ENCODE measurements around the gene CPPED1.

The CPPED1 gene

GRCh38 chr16:12680531-12680930, 123.2 kb downstream of the CPPED1 start:
- TF ChIP-seq CTCF (IDR thresholded peaks at IDR 0.05; ENCODE audit: low read depth, low read length) = no peak
- DNase-seq (ENCODE audit: extremely low read depth, low read depth) = no peak

DNA sequence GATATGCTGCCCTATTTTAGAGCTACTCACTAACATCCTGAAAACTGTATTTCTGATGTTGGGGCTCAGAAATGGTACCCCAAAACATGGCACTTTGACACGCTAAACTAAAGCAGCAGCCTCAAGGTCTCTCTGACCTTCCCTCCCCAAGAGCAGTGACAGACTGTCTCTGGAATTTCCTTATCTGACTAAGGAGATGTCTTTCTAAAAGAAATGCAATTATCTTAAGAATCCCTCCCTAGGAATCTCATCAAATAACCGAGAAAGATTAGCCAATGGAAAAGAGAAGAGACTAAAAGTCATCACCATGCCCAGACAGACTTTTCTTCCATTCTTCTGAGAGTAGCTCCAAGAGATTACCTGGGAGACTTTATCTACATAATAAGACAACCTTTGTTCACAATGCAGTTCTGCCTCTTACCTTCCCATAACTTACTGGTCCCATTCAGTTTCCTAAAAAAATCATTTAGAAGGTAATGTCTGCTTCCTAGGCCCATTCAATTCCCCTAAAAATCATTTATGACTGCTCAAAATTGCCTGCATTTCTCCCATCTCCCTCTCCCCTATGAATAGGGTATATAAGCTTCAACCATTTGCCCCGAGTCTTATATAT, 123.9 kb downstream of the CPPED1 start:
- DNase-seq (ENCODE audit: extremely low read depth, low read depth) = no peak
- TF ChIP-seq CTCF (IDR thresholded peaks at IDR 0.05; ENCODE audit: low read depth, low read length) = no peak

- no peak for DNase-seq (ENCODE audit: extremely low read depth, low read depth)
- no peak for TF ChIP-seq CTCF (IDR thresholded peaks at IDR 0.05; ENCODE audit: low read depth, low read length)
Observed at GRCh38 chr16:12678983-12679382, 124.7 kb downstream of the CPPED1 start.

DNA sequence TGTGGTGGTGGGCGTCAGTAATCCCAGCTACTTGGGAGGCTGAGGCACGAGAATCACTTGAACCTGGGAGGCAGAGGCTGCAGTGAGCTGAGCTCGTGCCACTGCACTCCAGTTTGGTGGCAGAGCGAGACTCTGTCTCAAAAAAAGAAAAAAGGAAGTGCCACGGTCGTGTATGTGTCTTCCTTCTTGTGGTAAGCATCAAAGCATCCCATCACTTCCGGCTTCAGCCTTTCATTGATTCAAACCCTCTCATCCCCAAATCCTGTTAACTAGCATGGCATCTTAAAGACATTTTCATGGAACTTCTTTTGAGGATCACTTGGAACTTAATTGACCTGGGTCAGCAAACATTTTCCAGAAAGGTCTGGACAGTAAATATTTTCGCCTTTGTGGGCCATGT, 126.2 kb downstream of the CPPED1 start:
- TF ChIP-seq CTCF (IDR thresholded peaks at IDR 0.05; ENCODE audit: low read depth, low read length) = no peak
- DNase-seq (ENCODE audit: extremely low read depth, low read depth) = no peak

DNA sequence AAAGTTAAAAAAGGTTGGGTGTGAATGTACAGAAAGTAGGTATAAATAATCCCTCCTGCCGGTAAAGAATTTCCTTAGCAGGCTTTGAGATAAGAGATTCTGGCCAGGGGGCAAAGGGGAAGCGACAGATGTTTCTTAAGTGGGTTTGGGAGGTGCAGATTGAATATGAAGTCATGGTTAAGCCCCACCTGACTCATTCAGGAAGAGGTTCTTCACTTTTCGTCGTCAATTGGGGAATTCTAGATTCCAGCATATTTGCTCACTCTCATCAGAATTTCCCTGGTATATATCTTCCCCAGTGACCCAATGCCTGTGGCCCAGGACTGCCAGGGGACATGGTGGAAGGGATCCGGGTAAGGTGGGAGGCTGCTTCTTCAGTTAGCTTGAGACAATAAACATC, 127.8 kb downstream of the CPPED1 start:
- TF ChIP-seq CTCF (IDR thresholded peaks at IDR 0.05; ENCODE audit: low read depth, low read length) = no peak
- DNase-seq (ENCODE audit: extremely low read depth, low read depth) = no peak

GRCh38 chr16:12675046-12675445, 128.6 kb downstream of the CPPED1 start:
- no peak for TF ChIP-seq CTCF (IDR thresholded peaks at IDR 0.05; ENCODE audit: low read depth, low read length)
- no peak for DNase-seq (ENCODE audit: extremely low read depth, low read depth)

- TF ChIP-seq CTCF (IDR thresholded peaks at IDR 0.05; ENCODE audit: low read depth, low read length) = no peak
- no peak for DNase-seq (ENCODE audit: extremely low read depth, low read depth)
Observed at GRCh38 chr16:12674524-12674923, 129.2 kb downstream of the CPPED1 start.

Data from AG09319 (cell line).